Urothelium cell line (cell line): ENCODE measurements around the gene THSD4.
A peak's percentile ranks its signal among the peaks of the same experiment; 100 is the strongest.

Experiments
- DNase-seq: peaks from one replicate; pipeline ENCODE4 v3.0.0; 2011; ENCODE audit warnings: low spot score, mixed read lengths
- FAIRE-seq: peaks from 2 replicates; lab custom pipeline; 2011; peaks lifted over from hg19 to GRCh38; lab: Jason Lieb, UNC

Gene THSD4

DNA sequence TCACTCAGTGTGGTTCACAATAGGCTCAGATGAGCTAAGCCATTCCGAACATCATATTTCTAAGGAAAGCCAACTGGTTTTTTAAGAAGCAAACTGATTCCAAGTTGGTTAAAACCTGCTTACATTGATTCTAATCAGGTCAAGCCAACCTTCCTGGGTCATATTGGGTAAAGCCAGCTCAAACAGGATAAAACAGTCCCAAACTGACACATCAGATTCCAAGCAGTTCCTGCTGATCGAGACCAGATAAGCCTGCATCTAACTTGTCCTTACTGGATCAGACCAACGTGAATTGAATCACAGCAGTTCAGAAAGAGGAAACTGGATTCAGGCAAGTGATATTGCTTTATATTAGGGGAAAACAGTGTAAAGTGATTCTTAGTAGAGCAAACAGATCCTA lies 18.6 kb upstream of the THSD4 start:
- FAIRE-seq (no peak), DNase-seq (no peak)

- FAIRE-seq (no peak), DNase-seq (no peak)
These were observed 17.4 kb upstream of the THSD4 start for GRCh38 chr15:71097890-71098289.

DNA sequence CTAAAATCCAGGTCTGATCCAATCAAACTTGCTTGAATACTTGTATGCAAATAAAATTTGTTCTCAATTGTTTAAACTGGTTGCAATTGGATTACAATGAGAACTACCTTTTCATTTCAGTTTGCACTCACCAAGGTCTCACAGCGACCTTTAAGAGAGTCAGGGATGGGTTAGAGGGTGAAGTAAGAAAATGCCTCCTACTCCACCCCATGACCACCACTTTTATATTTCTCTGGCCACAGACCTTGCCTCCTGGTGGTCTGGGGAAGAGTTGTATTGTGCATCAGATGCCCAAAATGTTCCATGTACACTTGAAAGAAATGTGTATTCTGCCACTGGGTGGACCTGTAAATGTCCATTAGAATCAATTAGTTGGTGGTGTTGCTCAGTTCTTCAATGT lies 16.4 kb upstream of the THSD4 start:
- no peak for DNase-seq
- no peak for FAIRE-seq

- peak; percentile 56 for DNase-seq
- peak; percentile 90 for FAIRE-seq
These were observed 12.1 kb upstream of the THSD4 start for GRCh38 chr15:71103102-71103676.

DNA sequence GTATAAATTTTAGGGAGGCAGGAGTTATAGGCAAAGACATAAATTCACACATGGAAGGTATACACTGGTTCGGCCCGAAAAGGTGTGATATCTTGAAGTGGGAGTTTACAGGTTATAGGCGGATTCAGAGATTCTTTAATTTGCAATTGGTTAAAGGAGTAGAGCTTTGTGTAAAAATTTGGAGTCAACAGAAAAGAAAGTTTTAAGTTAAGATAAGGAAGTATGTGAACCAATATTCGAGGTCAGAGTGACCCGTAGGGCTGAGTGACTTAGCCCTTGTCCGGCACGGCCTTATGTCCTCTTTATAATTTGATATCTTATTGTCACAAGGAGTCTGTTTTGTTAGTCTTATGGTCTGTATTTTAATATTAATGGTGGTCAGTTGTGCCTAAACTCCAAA lies 10.6 kb upstream of the THSD4 start:
- no peak for DNase-seq
- no peak for FAIRE-seq

DNA sequence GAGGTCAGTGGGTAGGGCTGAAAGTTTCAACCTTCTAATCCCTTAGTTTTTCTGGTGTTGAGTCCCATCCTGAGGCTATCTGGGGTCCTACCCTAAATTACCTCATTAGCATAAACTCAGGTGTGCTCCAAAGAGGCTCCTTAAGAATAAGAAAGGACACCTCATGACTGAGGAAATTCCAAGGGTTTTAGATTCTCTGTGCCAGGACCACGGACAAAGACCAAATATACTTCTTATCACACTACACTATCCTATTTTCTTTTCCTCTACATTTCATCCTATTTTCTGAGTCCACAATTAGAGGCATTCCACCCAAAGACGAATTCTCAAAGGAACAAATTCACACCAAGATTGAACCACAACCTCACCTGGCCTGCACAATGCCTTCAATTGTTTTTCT lies 9.8 kb upstream of the THSD4 start:
- FAIRE-seq: no peak
- no peak for DNase-seq

GRCh38 chr15:71106802-71107500 lies 8.3 kb upstream of the THSD4 start:
- no peak for FAIRE-seq

DNA sequence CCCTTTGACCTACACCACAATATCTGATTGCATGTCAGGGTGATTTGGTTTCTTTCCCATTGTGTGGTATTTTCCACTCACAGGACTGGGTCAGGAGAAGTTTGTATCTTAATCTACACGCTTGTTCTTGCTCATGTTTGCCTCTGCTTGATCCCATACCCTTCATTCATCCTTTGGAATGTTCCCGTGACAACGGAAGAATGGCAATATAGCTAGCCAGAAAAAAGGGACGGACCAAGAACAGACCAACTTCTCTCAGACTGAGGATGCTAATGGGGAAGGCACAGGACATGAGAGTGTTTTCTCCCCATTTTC lies 7.8 kb upstream of the THSD4 start:
- FAIRE-seq: no peak
- DNase-seq: no peak

More at GRCh38 chr15:71106802-71107500, 8.3 kb upstream of the THSD4 start:
- no peak for DNase-seq

DNA sequence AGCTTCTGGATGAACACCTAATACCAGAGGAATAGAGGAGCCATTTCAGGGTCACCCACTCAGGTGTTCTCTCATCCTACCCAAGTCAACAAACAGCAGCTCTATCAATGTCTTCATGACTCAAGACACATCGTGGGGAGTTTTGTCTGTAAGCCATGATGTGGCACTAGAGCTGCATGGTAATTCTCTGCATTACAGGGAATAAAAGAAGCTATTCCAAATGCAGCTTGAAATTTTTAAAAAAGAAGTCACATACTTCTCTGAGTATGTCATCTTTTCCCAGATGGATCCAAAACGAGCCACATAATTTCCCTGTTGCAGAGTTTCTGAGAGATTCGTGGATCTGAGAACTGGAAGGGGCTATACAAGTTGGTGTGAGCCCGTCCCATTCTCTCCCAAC lies 6.1 kb upstream of the THSD4 start:
- no peak for DNase-seq
- no peak for FAIRE-seq

DNA sequence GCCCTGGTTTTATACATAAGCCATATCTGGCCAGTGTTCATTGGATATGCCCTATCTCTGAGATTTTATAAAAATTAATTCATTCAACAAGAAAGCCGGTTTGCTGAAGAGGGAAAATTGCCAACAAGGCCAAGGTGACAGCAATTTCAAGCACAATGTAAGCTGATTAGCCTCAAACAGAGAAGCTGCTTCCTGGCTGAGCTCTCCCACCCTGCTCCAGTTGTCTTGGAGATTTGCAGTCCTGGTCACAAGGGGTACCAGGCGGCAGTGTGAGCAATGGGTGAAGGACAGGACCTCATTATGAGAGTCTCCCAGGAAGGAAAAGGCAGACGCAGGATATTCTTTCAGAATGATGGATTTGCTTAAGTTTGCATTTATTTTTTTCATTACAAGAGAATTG lies 5.4 kb upstream of the THSD4 start:
- no peak for FAIRE-seq
- DNase-seq: no peak

DNA sequence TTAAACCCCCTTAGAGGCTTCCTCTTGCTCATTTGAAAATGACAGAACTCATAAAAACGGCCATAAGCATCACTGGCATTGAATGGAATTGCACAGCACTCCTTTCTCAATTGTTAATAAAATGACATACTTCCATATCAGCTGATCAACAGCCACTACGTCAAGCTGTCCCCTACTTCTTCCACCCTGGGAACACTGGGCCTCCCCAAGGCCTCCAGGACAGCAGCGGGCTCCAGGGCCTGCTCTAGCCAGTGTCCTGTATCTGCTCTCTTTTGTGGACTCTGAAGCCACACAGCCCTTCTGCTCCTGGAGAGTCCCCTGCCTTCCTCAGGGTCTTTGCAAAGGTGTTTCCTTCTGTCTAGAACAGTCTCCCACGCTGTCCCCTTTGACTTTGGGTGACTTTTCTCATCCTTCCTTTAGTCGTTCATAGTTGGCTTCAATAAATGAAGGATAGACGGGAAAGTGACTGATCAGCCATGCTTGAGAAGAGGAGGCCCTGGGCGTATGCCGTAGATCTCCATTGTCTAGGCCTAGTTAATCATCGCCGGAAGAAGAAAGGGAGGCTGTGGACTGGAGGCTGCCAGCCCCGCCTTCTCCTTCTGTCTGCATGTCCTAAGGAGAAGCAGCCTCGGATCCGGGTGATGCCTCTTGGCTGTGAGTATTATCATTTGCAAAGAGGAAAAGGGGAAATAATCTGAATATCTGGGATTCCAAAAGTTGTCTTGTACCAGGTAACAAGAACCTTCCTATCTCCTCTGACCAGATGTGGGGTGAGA lies 4.7 kb upstream of the THSD4 start:
- DNase-seq: no peak
- no peak for FAIRE-seq

GRCh38 chr15:71111181-71111565 lies 4.1 kb upstream of the THSD4 start:
- no peak for DNase-seq

DNA sequence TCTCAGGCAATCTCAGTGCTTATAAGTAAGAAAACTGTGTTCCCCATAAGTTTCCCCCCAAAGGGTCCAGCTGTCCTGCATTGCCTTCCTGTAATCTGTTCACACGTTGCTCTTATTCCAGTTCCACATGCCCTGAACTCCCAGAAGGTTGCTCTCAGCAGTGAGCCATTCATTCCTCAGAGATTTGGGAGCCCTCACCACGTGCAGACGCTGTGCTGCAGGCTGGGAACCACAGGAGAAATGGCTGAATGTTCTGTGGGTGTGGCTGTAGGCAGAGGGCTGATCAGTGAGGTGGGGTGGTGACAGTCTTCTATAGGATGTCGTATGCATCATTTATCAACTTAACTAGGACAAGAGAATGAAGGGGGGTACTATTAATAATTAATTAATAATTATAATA lies 3.3 kb upstream of the THSD4 start:
- DNase-seq: no peak
- FAIRE-seq: no peak

More at GRCh38 chr15:71111181-71111565, 4.1 kb upstream of the THSD4 start:
- FAIRE-seq: peak; percentile 35

GRCh38 chr15:71112429-71112828 lies 2.8 kb upstream of the THSD4 start:
- DNase-seq: no peak
- FAIRE-seq: no peak

- FAIRE-seq: no peak
- DNase-seq: no peak
These were observed 1.1 kb upstream of the THSD4 start for GRCh38 chr15:71114066-71114680.

DNA sequence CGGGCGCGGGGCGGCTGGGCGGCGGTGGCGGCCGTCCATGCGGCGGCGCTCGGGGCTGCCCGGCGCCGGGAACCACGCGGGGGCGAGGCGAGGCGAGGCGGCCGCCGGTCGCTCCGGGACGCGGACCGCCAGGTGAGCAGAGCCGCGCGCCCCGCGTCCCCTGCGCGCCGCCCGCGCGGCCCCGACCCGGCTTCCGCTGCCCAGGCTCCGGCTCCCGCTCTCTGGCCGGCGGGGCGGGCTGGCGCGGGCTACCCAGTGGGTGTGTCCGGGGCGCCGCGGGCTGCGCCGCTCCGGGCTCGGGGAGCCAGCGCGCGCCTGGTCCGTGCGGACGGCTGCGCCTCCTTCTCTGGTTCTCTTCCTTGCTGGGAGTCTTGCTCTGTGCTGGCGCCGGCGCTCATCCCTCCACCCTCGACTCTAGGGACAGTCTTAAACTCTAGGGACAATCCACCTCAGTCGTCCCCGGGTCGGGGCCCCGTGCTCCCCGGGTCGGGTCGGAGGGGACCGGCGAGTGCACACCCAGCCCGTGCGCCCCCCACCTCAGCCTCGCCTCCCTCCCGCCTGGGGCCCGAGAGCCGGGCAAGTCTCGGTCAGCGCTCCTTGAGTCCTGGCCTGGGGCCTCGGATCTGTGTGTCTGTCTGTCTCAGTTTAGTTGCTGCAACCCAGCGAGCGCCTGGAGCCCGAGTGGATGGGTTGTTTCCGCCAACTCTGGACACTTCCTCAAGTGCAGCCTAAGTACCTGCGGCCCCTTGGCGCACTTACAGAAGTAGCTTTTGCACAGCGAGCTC lies 488 bp downstream of the THSD4 start:
- no peak for DNase-seq
- FAIRE-seq: no peak

DNA sequence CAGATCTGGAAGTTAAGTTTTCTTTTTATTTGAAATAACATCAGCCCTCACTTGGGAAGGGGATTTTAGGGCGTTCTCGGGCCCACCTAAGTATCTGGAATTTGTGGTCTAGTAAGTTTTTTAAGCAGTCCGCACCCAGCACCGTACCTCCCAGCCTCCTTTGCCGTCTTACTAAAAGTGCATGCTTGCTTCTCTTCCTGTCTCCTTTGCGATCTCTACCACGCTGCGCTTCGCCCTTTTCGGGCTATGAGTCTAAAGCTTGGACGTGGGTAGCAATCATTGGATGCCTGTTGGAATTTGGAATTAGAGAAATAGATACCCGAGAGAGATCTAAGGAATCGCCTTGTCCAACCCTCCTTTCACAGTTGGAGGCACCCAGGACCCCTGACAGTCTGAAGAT lies 1.1 kb downstream of the THSD4 start:
- FAIRE-seq: no peak

DNA sequence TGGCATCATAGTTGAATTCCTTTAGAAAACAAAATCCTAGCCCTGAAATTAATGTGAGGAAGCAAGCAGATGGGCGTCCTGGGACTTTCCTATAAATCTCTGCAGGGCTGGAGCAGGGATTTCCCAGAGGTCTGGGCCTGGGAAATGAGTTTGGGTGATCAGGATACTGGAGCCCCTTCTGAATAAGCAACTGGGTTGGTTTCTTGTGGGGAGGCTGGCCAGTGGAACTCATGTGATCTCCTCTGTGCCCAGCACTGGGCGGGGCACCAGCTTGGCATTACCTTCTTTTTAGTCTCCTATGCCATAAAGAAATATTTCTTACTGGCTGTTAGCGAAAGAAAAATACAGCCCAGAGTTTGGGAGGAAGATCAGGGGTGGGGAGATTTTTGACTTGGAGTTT lies 1.7 kb downstream of the THSD4 start:
- FAIRE-seq: no peak
- no peak for DNase-seq

More for the DNA sequence above, 1.1 kb downstream of the THSD4 start:
- no peak for DNase-seq

GRCh38 chr15:71117714-71118305 lies 2.5 kb downstream of the THSD4 start:
- no peak for DNase-seq
- FAIRE-seq: no peak

DNA sequence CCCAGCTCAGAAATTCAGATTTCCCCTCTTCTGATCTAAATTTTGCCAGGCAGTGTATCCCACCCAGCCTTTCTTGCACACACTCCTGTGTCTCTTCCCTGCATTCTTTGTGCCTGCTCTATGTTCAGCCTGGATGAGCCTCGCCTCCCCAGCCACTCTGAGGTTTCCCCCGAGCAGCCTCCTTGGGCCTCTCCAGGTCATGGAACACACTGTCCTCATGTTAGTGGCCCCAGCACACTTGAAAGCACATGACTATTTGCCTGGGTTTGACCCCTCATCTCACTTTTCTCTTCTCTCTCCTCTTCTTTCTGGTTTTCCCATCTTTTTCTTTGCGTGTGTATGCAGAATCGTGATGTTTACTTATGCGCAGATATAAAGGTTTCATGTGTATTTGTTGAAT lies 3.1 kb downstream of the THSD4 start:
- DNase-seq (no peak), FAIRE-seq (no peak)
